Hematopoietic multipotent progenitor cell (in vitro differentiated cells): Measurements from ENCODE around the gene SLC39A10. TPM values are rescaled to one million over a fixed set of nuclear protein-coding genes. Genes with fewer than 3 reads are reported as not detected.

Experiments used
- DNase-seq, 3 donors: peaks; one replicate each; pipeline ENCODE4 v3.0.0-alpha.2; 2011 to 2015; ENCODE audit warnings: low read depth in 2 of 3, low spot score in 2 of 3
- total RNA-seq: library from RNA; depleted of rRNA; stranded (reverse); fragments of >200 nt; gene quantifications from one replicate; pipeline ENCODE4 v1.2.3, GENCODE V29; 2012

SLC39A10 gene, protein sequence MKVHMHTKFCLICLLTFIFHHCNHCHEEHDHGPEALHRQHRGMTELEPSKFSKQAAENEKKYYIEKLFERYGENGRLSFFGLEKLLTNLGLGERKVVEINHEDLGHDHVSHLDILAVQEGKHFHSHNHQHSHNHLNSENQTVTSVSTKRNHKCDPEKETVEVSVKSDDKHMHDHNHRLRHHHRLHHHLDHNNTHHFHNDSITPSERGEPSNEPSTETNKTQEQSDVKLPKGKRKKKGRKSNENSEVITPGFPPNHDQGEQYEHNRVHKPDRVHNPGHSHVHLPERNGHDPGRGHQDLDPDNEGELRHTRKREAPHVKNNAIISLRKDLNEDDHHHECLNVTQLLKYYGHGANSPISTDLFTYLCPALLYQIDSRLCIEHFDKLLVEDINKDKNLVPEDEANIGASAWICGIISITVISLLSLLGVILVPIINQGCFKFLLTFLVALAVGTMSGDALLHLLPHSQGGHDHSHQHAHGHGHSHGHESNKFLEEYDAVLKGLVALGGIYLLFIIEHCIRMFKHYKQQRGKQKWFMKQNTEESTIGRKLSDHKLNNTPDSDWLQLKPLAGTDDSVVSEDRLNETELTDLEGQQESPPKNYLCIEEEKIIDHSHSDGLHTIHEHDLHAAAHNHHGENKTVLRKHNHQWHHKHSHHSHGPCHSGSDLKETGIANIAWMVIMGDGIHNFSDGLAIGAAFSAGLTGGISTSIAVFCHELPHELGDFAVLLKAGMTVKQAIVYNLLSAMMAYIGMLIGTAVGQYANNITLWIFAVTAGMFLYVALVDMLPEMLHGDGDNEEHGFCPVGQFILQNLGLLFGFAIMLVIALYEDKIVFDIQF
- 34.5 TPM for total RNA-seq

DNA sequence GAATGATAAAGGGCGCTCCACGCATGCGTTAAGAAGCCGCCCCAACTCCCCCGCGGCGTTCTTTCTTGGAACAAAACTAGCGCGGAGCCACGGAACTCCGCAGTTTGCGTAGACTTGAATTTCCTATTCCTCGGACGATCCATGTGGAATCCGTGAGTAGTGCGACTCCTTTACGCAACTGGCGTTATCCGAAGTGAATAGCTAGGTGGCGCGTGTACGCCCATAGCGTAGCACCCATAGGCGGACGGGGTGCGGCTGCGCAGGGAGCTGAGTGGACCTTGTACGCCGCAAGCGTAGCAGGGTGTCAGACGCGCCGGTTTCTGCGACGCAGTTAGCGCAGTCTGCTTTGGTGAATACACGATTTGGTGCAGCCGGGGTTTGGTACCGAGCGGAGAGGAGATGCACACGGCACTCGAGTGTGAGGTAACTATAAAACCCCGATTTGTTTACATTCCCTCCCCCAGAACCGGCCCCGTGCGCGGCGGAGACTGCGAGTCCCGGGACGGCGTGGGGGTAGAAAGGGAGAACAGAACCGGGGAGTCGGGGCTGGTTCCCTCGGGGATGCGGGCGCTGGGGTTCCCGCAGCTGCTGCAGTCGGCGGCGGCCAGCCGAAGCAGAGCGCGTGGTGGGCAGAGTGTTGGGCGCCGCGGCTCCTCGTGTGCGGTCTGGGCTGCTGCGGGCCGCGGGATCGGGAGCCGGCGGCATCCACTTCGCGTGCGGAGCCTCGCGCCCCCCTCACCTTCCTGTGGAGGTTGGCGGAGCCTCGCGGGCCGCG, at the start of gene SLC39A10:
SLC39A10 (plus strand) TSS at position 368 of the 775 bp plus-strand sequence. CDS start 22,817 bp downstream, outside the sequence.
- DNase-seq: peak; percentile 96 to 100 (median 98)

DNA sequence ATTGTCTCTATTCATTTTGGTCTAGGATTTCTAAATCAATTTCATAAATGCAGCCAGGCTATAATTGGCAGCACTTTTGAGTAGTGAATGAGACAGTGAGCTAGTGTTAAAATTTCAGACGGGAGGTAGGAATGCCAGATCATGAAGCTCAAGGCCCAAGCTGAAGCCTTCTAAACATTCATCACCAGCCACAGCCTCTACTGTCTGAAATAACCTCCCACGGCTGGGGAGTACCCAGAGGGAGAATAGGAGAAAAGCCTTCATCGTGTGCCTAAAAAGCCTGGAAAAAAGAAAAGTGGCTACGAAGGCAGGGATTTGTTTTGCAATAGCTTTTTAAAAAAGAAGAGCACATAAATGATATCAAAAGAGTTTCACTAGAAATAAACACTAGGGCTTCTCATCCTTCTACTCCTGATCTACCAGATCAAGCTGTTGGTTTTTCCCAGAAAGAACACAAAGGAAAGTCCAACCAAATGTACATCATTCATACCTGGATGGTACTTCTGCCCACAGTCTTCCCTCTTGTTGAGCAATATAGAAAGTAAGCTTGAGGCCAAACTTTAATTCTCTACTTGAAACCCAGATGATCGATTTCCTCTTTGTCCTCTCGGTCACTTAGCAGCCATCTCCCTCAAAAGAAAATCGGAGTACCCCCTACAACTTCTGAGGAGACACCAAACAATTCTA, 48.1 kb upstream of the SLC39A10 start:
- DNase-seq: no peak

DNA sequence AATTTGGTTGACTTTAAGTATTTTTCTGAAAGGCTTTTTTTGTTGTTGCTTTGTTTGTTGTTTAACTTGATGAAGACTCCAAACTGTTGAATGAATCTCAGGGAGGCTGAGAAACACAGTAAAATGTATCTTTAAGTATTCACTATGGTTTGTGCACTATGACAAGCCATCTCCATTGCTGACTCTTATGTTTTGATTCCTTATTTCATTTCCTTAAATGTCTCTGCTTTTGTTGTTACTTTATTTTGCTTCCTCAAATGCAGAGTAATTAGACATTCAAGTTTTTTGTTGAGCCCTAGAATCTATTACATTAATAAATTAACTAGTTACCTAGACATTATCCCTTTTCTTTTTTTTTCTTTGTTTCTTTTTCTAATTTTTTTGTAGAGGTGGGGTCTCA, 46.3 kb upstream of the SLC39A10 start:
- no peak for DNase-seq

DNA sequence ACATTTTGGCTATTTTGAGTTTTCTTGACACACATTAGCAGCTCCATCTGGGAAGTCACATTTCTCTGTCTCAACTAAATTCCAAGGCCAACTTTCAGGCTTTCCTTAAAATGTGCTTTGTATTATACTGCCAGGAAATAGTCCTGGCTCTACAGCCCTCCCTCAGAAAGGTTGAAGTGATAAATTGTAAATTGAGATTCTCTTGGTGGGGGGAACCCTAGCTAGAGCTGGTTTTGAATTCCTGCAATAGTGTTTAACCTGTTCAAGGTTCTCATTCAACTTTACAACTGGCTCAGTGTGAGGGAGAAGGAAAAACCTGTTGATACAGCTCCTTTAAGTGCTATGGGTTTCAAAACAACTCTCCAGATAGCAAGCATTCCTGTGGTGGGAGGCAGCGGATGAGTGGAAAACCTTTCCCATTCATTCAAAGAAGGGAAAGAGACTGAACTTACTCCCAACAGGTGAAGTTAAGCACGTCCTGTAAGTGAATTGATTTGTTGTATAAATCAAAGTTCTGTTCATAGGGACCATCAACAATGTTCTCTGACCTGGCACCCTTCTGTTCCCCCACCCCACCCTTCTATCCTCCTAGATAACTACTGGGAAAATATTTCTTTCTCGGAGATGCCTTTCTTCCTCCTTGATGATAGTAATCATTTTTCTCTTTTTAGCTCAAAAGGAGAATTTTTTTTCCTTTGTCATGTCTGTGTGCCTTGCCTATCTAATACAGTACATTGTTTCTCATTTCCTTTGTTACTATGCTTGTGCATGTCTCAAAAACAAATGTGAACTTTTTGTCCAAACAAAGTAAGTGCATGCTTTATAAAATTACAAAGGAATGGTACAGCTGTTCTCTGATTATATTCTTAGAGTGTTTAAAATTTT, 44.2 kb upstream of the SLC39A10 start:
- no peak for DNase-seq

DNA sequence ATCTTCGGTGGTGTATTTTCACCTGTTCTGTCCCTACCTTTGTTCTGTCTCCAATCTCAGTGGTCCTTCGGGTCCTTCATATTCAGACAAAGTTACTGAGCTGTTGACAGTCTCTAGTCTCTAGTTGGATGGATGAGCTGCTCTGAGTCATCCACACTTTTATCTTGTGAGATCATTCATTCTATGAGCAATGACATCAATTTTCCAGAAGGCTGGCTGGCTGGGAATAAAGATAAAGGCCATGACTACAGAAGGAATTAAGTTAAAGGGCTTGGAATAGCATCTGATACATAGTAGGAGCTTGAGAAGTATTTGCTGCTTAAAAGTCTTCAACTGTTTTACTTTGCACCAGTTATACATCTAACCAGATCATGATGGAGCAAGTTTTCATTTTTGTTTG, 43.1 kb upstream of the SLC39A10 start:
- no peak for DNase-seq

DNA sequence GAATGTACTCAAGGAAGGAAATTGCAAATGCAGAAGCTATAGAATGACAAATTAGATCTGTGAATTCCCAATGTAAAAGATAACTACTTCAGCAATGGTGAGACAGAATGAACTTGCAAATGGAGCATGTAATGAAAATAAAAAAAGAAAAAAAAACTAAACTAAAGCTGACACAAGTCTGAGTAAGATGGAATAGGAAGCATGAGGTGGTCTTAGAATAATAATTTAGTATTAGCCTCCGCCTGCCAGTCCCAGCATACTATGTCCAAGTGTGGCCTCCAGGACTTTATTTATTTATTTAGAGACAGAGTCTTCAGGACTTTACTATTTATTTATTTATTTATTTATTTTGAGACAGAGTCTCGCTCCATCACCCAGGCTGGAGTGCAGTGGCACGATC, 37.4 kb upstream of the SLC39A10 start:
- DNase-seq: no peak

DNA sequence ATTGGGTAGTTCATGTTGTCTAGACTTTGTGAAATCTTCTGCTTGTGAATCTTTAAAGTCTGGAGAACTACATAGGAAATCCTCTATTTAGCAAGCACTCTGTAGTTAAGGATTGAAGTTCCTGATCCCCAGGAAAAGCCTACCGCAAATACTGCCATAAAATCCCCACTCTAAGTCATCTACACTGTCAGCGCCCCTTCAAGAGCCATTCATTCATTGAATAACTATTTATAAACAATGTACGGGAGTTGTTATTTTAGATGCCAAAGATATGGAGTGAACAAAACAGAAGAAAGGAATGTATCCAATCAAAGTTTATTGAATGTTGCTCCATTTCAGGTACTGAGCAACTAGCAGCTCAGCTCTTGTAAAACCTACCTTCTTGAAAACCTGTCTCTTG, 36.5 kb upstream of the SLC39A10 start:
- DNase-seq: no peak

DNA sequence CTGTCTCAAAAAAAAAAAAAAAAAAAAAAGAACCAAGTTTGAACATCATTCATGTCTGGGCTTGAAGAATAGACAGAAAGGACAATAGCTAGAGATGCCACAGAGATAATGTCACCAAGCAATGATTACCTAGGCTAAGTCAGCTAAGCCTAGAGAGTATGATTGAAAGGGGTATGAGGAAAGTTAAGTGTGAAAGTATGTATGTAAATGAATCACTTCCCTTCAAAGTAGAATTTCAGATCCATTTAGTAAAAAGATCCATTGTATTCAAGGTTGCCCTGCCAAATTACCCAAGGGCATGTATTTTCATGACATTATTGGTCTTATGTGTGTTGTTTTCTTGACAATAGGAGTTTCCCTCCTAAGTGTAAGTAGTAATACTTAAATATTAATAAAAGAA, 34.1 kb upstream of the SLC39A10 start:
- no peak for DNase-seq

DNA sequence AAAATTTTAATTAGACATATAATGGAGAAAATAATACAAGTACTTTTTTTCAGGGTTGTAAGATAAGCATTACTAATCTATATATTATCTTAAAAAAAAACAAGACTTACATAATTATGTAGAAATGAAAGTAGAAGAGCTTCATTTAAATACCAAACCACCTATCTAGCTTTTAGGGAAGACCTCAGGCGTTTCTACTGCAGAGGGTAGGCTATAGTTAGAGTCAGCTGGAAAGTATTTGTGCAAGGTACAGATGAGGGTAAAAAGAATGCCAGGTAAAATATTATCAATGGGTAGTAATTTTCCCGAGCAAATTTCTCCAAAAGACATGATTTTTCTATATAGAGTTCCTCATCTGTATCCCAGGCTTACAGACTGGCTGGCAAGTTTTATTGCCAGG, 30.5 kb upstream of the SLC39A10 start:
- no peak for DNase-seq

DNA sequence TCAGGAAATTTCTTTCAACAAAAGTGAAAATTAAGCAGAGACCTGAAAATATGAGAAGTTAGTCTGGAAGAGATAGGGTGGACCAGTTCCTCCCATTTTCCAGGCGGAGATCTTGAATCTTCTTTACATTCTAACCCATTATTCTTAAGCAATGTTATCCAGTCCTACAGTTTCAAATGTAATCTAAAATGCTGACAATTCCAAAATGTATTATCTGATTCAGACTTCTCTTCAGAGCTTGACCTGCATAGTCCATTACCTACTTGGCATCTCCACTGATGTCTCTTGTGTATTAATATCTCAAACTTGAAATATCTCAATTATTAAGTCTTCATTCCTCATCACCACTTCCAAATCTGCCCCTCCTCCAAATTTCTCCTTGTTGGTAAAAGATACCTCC, 28.4 kb upstream of the SLC39A10 start:
- no peak for DNase-seq

DNA sequence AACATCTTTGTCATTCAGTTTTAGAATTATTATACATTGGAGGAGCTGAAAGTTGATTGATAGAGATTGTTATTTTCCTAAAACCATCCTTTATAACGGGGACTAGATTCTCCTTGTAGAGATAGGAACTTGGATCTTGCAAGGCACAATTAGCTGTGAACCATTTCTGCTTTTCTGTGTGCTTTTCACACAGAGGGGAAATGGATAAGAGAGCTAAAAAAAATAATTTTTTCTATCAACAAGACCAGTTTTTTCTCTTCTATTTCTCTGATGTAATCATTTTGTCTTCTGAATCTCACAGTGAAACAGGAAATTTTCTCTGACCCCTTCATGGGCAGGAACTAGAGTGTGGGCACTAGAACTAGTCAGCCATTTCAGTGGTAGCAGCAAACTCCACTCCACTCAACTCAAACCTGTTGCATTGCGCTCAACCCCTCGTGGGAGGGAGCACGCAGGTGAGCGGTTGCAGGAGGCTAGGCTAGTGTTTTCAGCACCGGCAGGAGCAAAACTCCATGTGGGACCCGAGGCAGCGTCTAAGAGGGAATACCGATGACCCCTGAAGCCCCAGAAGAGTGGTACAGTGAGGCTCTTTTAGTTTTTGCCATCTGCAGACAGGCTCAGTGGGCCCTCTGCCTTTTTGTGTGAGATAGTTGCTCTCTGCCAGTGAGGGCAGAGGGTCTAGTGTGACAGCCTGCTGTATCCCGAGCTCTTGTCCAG, 24.0 kb upstream of the SLC39A10 start:
- DNase-seq: peak in 1 of 3 donors; percentile 36

DNA sequence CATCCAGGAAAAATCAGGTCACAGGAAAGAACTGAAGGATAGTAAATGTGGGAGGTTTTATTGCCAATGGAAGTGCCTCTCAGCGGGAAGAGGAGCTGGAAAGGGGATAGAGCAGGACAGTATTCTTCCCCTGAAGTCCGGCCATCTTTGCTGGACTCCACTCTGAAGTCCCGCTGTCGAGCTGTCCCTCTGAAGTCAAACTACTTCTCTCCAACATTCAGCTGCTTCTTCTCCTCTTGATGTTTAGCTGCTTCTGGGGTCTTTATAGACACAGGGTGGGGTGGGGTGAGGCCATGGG, 23.5 kb upstream of the SLC39A10 start:
- no peak for DNase-seq

DNA sequence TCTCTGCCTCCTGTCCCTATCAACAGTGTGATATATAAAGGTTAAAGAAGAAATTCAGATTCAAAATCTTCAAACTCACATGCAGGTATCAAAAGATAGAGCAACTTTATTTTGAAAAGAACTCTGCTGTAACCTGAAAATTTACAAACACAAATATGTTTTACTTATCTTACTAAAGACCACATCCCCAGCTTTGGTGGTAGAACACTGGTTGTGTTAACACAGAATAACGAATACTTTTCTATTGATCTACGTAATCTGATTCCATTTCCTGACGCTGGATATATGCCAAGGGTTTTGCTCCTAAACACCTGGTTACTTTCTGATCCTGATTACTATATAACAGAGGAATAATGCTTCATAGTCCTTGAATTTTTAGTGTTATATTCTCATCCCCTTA, 23.1 kb upstream of the SLC39A10 start:
- DNase-seq: no peak

DNA sequence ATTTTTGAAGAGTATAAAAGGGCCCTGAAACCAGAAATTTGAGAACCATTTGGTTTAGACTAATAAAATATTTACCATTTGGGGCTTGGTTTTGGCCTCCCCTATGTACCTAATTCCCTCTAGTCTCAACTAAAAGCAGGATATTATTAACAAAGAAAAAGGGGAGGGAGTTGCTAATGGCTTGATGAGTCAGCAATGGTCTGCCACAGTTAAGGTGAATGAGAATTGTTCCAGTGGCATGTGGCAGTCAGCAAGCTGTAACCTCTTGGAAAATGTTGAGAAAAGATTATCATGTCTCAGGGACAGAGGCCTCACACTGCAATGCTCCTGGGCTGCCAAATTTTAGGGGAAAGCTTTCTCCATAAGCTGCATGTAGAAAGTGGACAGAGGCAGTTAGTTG, 20.1 kb upstream of the SLC39A10 start:
- DNase-seq: no peak

DNA sequence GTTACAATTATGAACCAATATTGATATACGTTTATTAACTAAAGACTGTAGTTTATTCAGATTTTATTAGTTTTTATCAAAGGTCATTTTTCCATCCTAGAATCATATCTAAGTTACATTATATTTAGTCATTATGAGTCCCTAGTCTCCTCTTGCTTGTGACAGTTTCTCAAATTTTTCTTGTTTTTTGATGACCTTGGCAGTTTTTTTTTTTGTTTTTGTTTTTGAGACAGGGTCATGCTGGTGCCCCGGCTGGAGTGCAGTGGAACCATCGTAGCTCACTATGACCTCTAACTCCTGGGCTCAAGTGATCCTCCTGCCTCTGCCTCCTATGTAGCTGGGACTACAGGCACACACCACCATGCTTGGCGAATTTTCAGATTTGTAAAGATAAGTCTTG, 18.3 kb upstream of the SLC39A10 start:
- no peak for DNase-seq

DNA sequence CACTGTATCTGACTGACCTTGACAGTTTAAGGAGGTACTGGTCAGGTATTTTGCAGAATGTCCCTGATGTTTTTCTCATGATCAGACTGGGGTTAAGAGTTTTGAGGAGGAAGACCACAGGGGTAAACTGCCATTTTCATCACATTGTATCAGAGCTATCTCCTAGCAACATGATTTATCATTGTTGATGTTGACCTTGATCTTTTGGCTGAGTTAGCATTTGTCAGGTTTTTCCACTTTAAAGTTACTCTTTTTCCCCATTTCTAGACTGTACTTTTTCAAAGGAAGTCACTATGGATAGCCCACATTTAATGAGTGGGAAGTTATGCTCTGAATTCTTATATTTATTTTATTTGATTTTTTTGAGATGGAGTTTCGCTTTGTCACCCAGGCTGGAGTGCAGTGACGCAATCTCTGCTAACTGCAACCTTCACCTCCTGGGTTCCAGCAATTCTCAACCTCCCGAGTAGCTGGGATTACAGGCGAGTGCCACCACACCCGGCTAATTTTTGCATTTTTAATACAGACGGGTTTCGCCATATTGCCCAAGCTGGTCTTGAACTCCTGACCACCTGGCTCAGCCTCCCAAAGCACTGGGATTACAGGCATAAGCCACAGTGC, 17.7 kb upstream of the SLC39A10 start:
- DNase-seq: no peak

DNA sequence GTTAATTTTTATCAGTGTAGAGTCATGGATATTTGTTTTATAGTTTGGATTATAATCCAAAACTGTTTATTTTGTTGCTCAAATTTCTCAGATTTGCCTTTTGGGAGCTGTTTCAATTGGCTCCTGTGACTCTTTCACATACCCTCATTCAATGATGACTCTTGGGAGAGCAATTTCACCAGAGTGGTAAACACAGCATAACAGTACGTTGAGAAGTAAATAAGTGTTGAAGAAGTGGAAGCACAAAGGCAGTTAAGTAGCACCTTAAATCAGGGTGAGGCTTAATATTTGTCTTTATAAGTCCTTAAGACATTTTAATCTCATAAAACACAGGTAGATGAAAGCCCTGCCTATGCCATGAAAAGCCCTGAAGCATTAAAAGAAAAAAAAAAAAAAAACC, 17.1 kb upstream of the SLC39A10 start:
- no peak for DNase-seq

DNA sequence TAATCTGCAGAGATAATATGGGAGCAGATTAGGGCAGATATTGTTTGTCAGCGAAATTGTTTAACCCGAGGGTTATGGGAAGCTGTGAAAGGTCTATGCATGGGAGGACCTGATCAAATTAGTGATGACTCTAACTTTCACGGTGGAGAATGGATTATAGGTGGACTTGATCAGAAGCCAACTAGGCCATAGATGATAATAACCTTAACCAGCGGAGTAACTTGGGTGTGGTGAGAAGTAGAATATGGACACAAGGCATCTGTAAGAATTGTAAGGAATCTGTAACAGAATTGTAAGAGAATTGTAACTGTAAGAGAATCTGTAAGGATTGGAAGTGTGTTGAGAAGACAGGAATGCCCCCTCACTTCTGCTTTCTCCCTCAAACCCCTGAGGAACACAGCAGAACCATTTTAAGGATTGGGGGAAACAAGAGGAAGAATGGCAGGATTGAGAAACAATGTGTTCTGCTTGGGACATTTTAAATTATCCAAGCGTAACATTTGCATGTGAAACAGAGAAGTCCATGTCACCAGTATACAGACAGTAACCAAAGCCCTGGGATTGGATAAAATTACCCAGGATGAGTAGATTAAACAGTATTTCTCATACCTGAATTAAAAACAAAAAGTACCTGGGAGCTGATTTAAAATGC, 14.9 kb upstream of the SLC39A10 start:
- no peak for DNase-seq
